ENCODE results near the gene PHF12. TPM values are rescaled to one million over a fixed set of nuclear protein-coding genes. Genes with fewer than 3 reads are reported as not detected.
A peak's percentile ranks its signal among the peaks of the same experiment; 100 is the strongest.

Gene PHF12
- total RNA-seq, 1 donor from 2014 or later = 69.3 TPM

- no peak overlapping the region for H3K27ac Mint-ChIP-seq
- no peak for DNase-seq (ENCODE audit: low spot score in 2 of 2, unreplicated experiment in 2 of 2)
- no peaks in the 10 kb centered on the region for H3K9me3 Mint-ChIP-seq
- H3K27me3 Mint-ChIP-seq (ENCODE audit: low read depth) = no peaks in the 10 kb centered on the region
- TF ChIP-seq, protein P1, sequence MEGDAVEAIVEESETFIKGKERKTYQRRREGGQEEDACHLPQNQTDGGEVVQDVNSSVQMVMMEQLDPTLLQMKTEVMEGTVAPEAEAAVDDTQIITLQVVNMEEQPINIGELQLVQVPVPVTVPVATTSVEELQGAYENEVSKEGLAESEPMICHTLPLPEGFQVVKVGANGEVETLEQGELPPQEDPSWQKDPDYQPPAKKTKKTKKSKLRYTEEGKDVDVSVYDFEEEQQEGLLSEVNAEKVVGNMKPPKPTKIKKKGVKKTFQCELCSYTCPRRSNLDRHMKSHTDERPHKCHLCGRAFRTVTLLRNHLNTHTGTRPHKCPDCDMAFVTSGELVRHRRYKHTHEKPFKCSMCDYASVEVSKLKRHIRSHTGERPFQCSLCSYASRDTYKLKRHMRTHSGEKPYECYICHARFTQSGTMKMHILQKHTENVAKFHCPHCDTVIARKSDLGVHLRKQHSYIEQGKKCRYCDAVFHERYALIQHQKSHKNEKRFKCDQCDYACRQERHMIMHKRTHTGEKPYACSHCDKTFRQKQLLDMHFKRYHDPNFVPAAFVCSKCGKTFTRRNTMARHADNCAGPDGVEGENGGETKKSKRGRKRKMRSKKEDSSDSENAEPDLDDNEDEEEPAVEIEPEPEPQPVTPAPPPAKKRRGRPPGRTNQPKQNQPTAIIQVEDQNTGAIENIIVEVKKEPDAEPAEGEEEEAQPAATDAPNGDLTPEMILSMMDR (IDR thresholded peaks at IDR 0.05; ENCODE audit: unreplicated experiment) = no peak
- peaks cover 3% of the 10 kb centered on the region for H3K36me3 Mint-ChIP-seq
- H3K4me1 Mint-ChIP-seq = peaks cover 14% of the 10 kb centered on the region
- no peak overlapping the region for H3K4me3 Mint-ChIP-seq
These were observed 59.3 kb downstream of the PHF12 start for GRCh38 chr17:28892024-28892423.

DNA sequence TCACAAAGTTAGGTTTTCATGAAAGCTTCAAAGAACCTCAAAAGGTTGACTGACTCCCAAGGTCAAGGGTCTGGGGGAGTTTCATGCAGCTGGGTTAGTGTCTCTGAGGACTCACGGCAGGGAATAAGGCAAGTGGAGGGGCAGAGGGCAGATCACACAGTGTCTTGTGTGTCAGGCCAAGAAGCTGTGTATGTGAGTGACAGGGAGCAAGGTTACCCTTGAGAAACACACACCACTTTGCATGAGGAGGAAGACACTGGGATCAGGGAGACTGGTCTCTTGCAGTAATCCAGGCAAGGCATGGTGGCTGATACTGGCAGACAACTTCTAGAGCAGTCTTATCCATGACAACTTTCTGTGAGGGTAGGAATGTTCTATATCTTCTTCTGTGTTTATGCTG lies 60.1 kb downstream of the PHF12 start:
- peak overlapping the region; percentile 79 for H3K27ac Mint-ChIP-seq

DNA sequence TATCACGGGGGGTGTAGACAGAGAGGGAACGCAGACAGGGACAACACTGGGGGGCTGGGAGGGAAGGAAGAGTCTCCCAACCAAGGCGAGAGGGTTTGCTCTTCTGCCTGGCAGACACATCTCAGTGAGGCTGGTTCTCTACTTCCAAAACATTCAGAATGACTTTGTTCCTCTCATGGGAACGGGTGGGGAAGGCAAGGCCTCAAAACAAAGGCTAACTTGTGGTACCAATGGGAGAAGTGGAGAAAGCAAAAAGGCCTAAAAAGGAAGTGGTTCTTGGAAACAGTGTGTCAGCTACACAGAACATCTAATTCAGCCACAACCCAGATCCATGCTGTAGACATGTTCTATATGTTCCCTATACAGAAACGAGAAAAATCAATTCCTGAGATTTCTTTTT lies 61.3 kb downstream of the PHF12 start:
- Mint-ChIP-seq H3K27me3 (ENCODE audit: low read depth) (no peaks in the 10 kb centered on the region), H3K36me3 (peaks cover 6% of the 10 kb centered on the region), H3K9me3 (no peaks in the 10 kb centered on the region), H3K27ac (no peak overlapping the region), H3K4me1 (no peaks in the 10 kb centered on the region), H3K4me3 (no peak overlapping the region)
- DNase-seq (ENCODE audit: low spot score in 2 of 2, unreplicated experiment in 2 of 2) = no peak
- TF ChIP-seq, protein P1 (IDR thresholded peaks at IDR 0.05; ENCODE audit: unreplicated experiment) = no peak

More for the DNA sequence above, 60.1 kb downstream of the PHF12 start:
- Mint-ChIP-seq H3K36me3 (peaks cover 3% of the 10 kb centered on the region), H3K4me1 (peaks cover 7% of the 10 kb centered on the region), H3K4me3 (no peak overlapping the region), H3K9me3 (no peaks in the 10 kb centered on the region), H3K27me3 (ENCODE audit: low read depth) (no peaks in the 10 kb centered on the region)
- TF ChIP-seq, protein P1 (IDR thresholded peaks at IDR 0.05; ENCODE audit: unreplicated experiment) = no peak
- no peak for DNase-seq (ENCODE audit: low spot score in 2 of 2, unreplicated experiment in 2 of 2)

- no peak for DNase-seq (ENCODE audit: low spot score in 2 of 2, unreplicated experiment in 2 of 2)
- no peak overlapping the region for H3K4me3 Mint-ChIP-seq
- H3K27me3 Mint-ChIP-seq (ENCODE audit: low read depth) = no peaks in the 10 kb centered on the region
- H3K4me1 Mint-ChIP-seq = no peaks in the 10 kb centered on the region
- peaks cover 7% of the 10 kb centered on the region for H3K36me3 Mint-ChIP-seq
- TF ChIP-seq, protein P1 (IDR thresholded peaks at IDR 0.05; ENCODE audit: unreplicated experiment) = no peak
- H3K9me3 Mint-ChIP-seq = no peaks in the 10 kb centered on the region
- H3K27ac Mint-ChIP-seq = no peak overlapping the region
These were observed 62.5 kb downstream of the PHF12 start for GRCh38 chr17:28888832-28889231.

GRCh38 chr17:28887871-28888471 lies 63.3 kb downstream of the PHF12 start:
- no peaks in the 10 kb centered on the region for H3K27me3 Mint-ChIP-seq (ENCODE audit: low read depth)
- TF ChIP-seq, protein P1 (IDR thresholded peaks at IDR 0.05; ENCODE audit: unreplicated experiment) = no peak
- H3K27ac Mint-ChIP-seq = no peak overlapping the region
- H3K36me3 Mint-ChIP-seq = peaks cover 4% of the 10 kb centered on the region
- no peak overlapping the region for H3K4me3 Mint-ChIP-seq
- H3K4me1 Mint-ChIP-seq = no peaks in the 10 kb centered on the region
- H3K9me3 Mint-ChIP-seq = no peaks in the 10 kb centered on the region
- no peak for DNase-seq (ENCODE audit: low spot score in 2 of 2, unreplicated experiment in 2 of 2)

- Mint-ChIP-seq H3K27me3 (ENCODE audit: low read depth) (no peaks in the 10 kb centered on the region), H3K9me3 (no peaks in the 10 kb centered on the region), H3K4me1 (no peaks in the 10 kb centered on the region), H3K36me3 (peaks cover 9% of the 10 kb centered on the region), H3K27ac (no peak overlapping the region), H3K4me3 (no peak overlapping the region)
- no peak for DNase-seq (ENCODE audit: low spot score in 2 of 2, unreplicated experiment in 2 of 2)
- TF ChIP-seq, protein P1 (IDR thresholded peaks at IDR 0.05; ENCODE audit: unreplicated experiment) = no peak
These were observed 65.4 kb downstream of the PHF12 start for GRCh38 chr17:28885951-28886350.

All from mesothelial cell of epicardium (in vitro differentiated cells).